GM12891 (cell line): ENCODE data around the gene MFAP4.

Experiments
- DNase-seq: peaks from one replicate; pipeline ENCODE4 v3.0.0; 2011; ENCODE audit warnings: low spot score; ENCODE audit not compliant: insufficient read length
- FAIRE-seq: peaks from 2 replicates; lab custom pipeline; 2011; peaks lifted over from hg19 to GRCh38; lab: Jason Lieb, UNC
- PAX5 ChIP-seq: IDR thresholded peaks from 2 replicates; pipeline ENCODE4 v1.6.1; 2011; ENCODE audit warnings: low read length, moderate library complexity, mild to moderate bottlenecking; ENCODE audit not compliant: insufficient read depth, severe bottlenecking
- POLR2A ChIP-seq: IDR thresholded peaks from 2 replicates; pipeline ENCODE4 v1.6.1; 2011; ENCODE audit warnings: low read depth, low read length, control low read depth
- POLR2AphosphoS5 ChIP-seq: IDR thresholded peaks from 2 replicates; pipeline ENCODE4 v1.6.1; 2011; ENCODE audit warnings: low read depth, low read length, control low read depth
- POU2F2 ChIP-seq: IDR thresholded peaks from 2 replicates; pipeline ENCODE4 v1.6.1; 2011; ENCODE audit warnings: low read depth, mild to moderate bottlenecking, control low read depth, low read length, moderate library complexity
- SPI1 ChIP-seq: IDR thresholded peaks from 2 replicates; pipeline ENCODE4 v1.6.1; 2011; ENCODE audit warnings: low read depth, low read length, control low read depth
- TAF1 ChIP-seq: IDR thresholded peaks from 2 replicates; pipeline ENCODE4 v1.6.1; 2011; ENCODE audit warnings: low read depth, low read length, control low read depth

Gene MFAP4

GRCh38 chr17:19345067-19345460 is 41.9 kb downstream of the MFAP4 start:
- DNase-seq: no peak
- no peak for TF ChIP-seq POLR2A
- no peak for TF ChIP-seq SPI1
- TF ChIP-seq TAF1: no peak
- TF ChIP-seq POLR2AphosphoS5: no peak
- no peak for TF ChIP-seq PAX5
- TF ChIP-seq POU2F2: no peak
- FAIRE-seq: no peak

GRCh38 chr17:19344311-19345066 is 42.5 kb downstream of the MFAP4 start:
- FAIRE-seq: no peak
- DNase-seq: no peak
- no peak for TF ChIP-seq PAX5
- TF ChIP-seq SPI1: no peak
- no peak for TF ChIP-seq POU2F2
- TF ChIP-seq POLR2AphosphoS5: no peak
- TF ChIP-seq POLR2A: no peak
- no peak for TF ChIP-seq TAF1

GRCh38 chr17:19343671-19344151 is 43.3 kb downstream of the MFAP4 start:
- FAIRE-seq (no peak), DNase-seq (no peak)
- no peak for TF ChIP-seq POU2F2
- no peak for TF ChIP-seq POLR2AphosphoS5
- TF ChIP-seq POLR2A: no peak
- TF ChIP-seq TAF1: no peak
- no peak for TF ChIP-seq PAX5
- no peak for TF ChIP-seq SPI1

GRCh38 chr17:19343256-19343630 is 43.7 kb downstream of the MFAP4 start:
- TF ChIP-seq PAX5 (no peak), POU2F2 (no peak), SPI1 (no peak), POLR2AphosphoS5 (no peak)
- FAIRE-seq: no peak
- no peak for DNase-seq

GRCh38 chr17:19342611-19343255 is 44.3 kb downstream of the MFAP4 start:
- FAIRE-seq: no peak
- no peak for TF ChIP-seq POLR2A
- TF ChIP-seq TAF1: no peak
- TF ChIP-seq POU2F2: no peak
- no peak for TF ChIP-seq PAX5
- no peak for TF ChIP-seq SPI1
- no peak for TF ChIP-seq POLR2AphosphoS5
- DNase-seq: no peak

- TF ChIP-seq SPI1: no peak
- FAIRE-seq: no peak
- DNase-seq: no peak
These were observed 45.1 kb downstream of the MFAP4 start for GRCh38 chr17:19341641-19342610.

GRCh38 chr17:19341211-19341631 is 45.8 kb downstream of the MFAP4 start:
- FAIRE-seq (no peak), DNase-seq (no peak)

GRCh38 chr17:19339341-19339815 is 47.6 kb downstream of the MFAP4 start:
- TF ChIP-seq POLR2A: no peak
- no peak for TF ChIP-seq SPI1
- no peak for TF ChIP-seq PAX5
- no peak for TF ChIP-seq POLR2AphosphoS5
- no peak for TF ChIP-seq POU2F2
- no peak for TF ChIP-seq TAF1
- FAIRE-seq (no peak), DNase-seq (no peak)

More at GRCh38 chr17:19341211-19341631, 45.8 kb downstream of the MFAP4 start:
- no peak for TF ChIP-seq PAX5
- TF ChIP-seq SPI1: no peak
- no peak for TF ChIP-seq TAF1
- TF ChIP-seq POLR2A: no peak
